Large intestine (tissue), 3 donors: ENCODE results near the gene LGR6. TPM values are rescaled to one million over a fixed set of nuclear protein-coding genes. Genes with fewer than 3 reads are reported as not detected.
"Not testable (repeated sequence)": the region's sequence is repeated elsewhere in the genome, so short reads cannot be mapped to it uniquely, and the experiment has no call there.

Source experiments
- DNase-seq, 2 donors: peaks; one replicate each; pipeline versions ENCODE4 v3.0.0 to v3.0.0-alpha.2; 2013
- H3K27ac ChIP-seq: one replicate; pipeline ENCODE4 v1.5.1; 2013; ENCODE audit warnings: low read length
- H3K27me3 ChIP-seq: 2 replicates; pipeline ENCODE4 v1.6.1; 2013; ENCODE audit warnings: low read length; ENCODE audit not compliant: control insufficient read depth, insufficient read depth
- H3K36me3 ChIP-seq: 2 replicates; pipeline ENCODE4 v1.6.1; 2013; ENCODE audit warnings: low read length; ENCODE audit not compliant: control insufficient read depth, insufficient read depth
- H3K4me1 ChIP-seq: one replicate; pipeline ENCODE4 v1.6.1; 2013; ENCODE audit warnings: low read length; ENCODE audit not compliant: control insufficient read depth, insufficient read depth
- H3K4me3 ChIP-seq: one replicate; pipeline ENCODE4 v1.5.1; 2013; ENCODE audit warnings: low read length
- H3K9me3 ChIP-seq: one replicate; pipeline ENCODE4 v1.6.1; 2013; ENCODE audit warnings: mild to moderate bottlenecking, low read depth, low read length, moderate library complexity; ENCODE audit not compliant: control insufficient read depth
- WGBS: methylation state at CpG from one replicate; pipeline ENCODE4 v1.1.5; 2013; ENCODE audit warnings: low lambda C conversion rate; ENCODE audit not compliant: insufficient coverage; 5-methylcytosine and 5-hydroxymethylcytosine counted together
- polyA plus RNA-seq: library from polyadenylated mRNA; unstranded; fragments of 120-200 nt; gene quantifications from one replicate; pipeline ENCODE4 v1.2.1, GENCODE V29; 2013

The LGR6 gene
- polyA plus RNA-seq, 1 donor = 0.36 TPM

GRCh38 chr1:202235003-202235660, 41.5 kb downstream of the LGR6 start:
- 83% methylated on average over 1 of the region's 7 CpGs for WGBS
- Histone ChIP-seq H3K27ac (no peak overlapping the region), H3K27me3 (peaks cover 17% of the 10 kb centered on the region)

GRCh38 chr1:202235856-202236837, 42.5 kb downstream of the LGR6 start:
- WGBS = no CpG with 5 or more reads among the region's 19 CpGs
- Histone ChIP-seq H3K4me3 (no peak overlapping the region), H3K27me3 (peaks cover 17% of the 10 kb centered on the region), H3K27ac (no peak overlapping the region), H3K4me1 (no peaks in the 10 kb centered on the region), H3K9me3 (no peaks in the 10 kb centered on the region), H3K36me3 (no peaks in the 10 kb centered on the region)
- DNase-seq = peak; percentile 48 to 60

More at GRCh38 chr1:202235003-202235660, 41.5 kb downstream of the LGR6 start:
- no peak overlapping the region for H3K4me3 ChIP-seq
- DNase-seq = no peak
- H3K36me3 ChIP-seq = no peaks in the 10 kb centered on the region
- no peaks in the 10 kb centered on the region for H3K9me3 ChIP-seq
- H3K4me1 ChIP-seq = no peaks in the 10 kb centered on the region

- no CpG with 5 or more reads among the region's 8 CpGs for WGBS
- H3K9me3 ChIP-seq = no peaks in the 10 kb centered on the region
- H3K27ac ChIP-seq = no peak overlapping the region
- H3K4me3 ChIP-seq = no peak overlapping the region
- peak in 1 of 2 donors; percentile 11 for DNase-seq
- no peaks in the 10 kb centered on the region for H3K36me3 ChIP-seq
- H3K4me1 ChIP-seq = no peaks in the 10 kb centered on the region
- H3K27me3 ChIP-seq = peaks cover 17% of the 10 kb centered on the region
Measured at GRCh38 chr1:202237052-202237451, 43.5 kb downstream of the LGR6 start.

GRCh38 chr1:202238914-202239313, 45.3 kb downstream of the LGR6 start:
- Histone ChIP-seq H3K9me3 (no peaks in the 10 kb centered on the region), H3K4me1 (no peaks in the 10 kb centered on the region), H3K27ac (no peak overlapping the region), H3K27me3 (peaks cover 17% of the 10 kb centered on the region), H3K4me3 (no peak overlapping the region), H3K36me3 (no peaks in the 10 kb centered on the region)
- 98% methylated on average over 6 of the region's 22 CpGs for WGBS
- DNase-seq = no peak

- WGBS = 83% methylated on average over 3 of the region's 3 CpGs
- H3K4me3 ChIP-seq, H3K9me3 ChIP-seq, DNase-seq, H3K36me3 ChIP-seq, H3K4me1 ChIP-seq, H3K27ac ChIP-seq: not testable (repeated sequence)
- H3K27me3 ChIP-seq = peaks cover 12% of the 10 kb centered on the region
Measured at GRCh38 chr1:202240226-202240625, 46.6 kb downstream of the LGR6 start.

- DNase-seq = no peak
- no peaks in the 10 kb centered on the region for H3K9me3 ChIP-seq
Measured at GRCh38 chr1:202240956-202241355, 47.4 kb downstream of the LGR6 start.

GRCh38 chr1:202241376-202242079, 47.9 kb downstream of the LGR6 start:
- whole genome bisulfite sequencing = no CpG with 5 or more reads among the region's 6 CpGs
- Histone ChIP-seq H3K27ac (no peak overlapping the region), H3K4me3 (no peak overlapping the region), H3K9me3 (no peaks in the 10 kb centered on the region), H3K36me3 (no peaks in the 10 kb centered on the region), H3K27me3 (peaks cover 9% of the 10 kb centered on the region), H3K4me1 (no peaks in the 10 kb centered on the region)
- DNase-seq = no peak

More at GRCh38 chr1:202240956-202241355, 47.4 kb downstream of the LGR6 start:
- Histone ChIP-seq H3K27ac (no peak overlapping the region), H3K4me1 (no peaks in the 10 kb centered on the region), H3K36me3 (no peaks in the 10 kb centered on the region), H3K27me3 (peaks cover 9% of the 10 kb centered on the region), H3K4me3 (no peak overlapping the region)
- no CpG with 5 or more reads among the region's 4 CpGs for WGBS

GRCh38 chr1:202242080-202242419, 48.5 kb downstream of the LGR6 start:
- Histone ChIP-seq H3K36me3 (no peaks in the 10 kb centered on the region), H3K27me3 (peaks cover 6% of the 10 kb centered on the region), H3K9me3 (no peaks in the 10 kb centered on the region), H3K27ac (no peak overlapping the region), H3K4me1 (no peaks in the 10 kb centered on the region), H3K4me3 (no peak overlapping the region)
- no CpG with 5 or more reads among the region's 2 CpGs for WGBS
- no peak for DNase-seq

GRCh38 chr1:202243006-202243405, 49.4 kb downstream of the LGR6 start:
- Histone ChIP-seq H3K27me3 (no peaks in the 10 kb centered on the region), H3K9me3 (no peaks in the 10 kb centered on the region), H3K27ac (no peak overlapping the region), H3K4me1 (no peaks in the 10 kb centered on the region), H3K4me3 (no peak overlapping the region), H3K36me3 (no peaks in the 10 kb centered on the region)
- WGBS = no CpG with 5 or more reads among the region's 3 CpGs
- DNase-seq = no peak

- Histone ChIP-seq H3K27me3 (no peaks in the 10 kb centered on the region), H3K4me3 (no peak overlapping the region), H3K27ac (no peak overlapping the region), H3K4me1 (no peaks in the 10 kb centered on the region), H3K36me3 (no peaks in the 10 kb centered on the region), H3K9me3 (no peaks in the 10 kb centered on the region)
- DNase-seq = no peak
- no CpG with 5 or more reads among the region's 9 CpGs for WGBS
Measured at GRCh38 chr1:202244841-202245261, 51.3 kb downstream of the LGR6 start.
